Measurements from ENCODE around the gene ATXN2. TPM values are rescaled to one million over a fixed set of nuclear protein-coding genes. Genes with fewer than 3 reads are reported as not detected.
"Not testable (repeated sequence)": the region's sequence is repeated elsewhere in the genome, so short reads cannot be mapped to it uniquely, and the experiment has no call there.

ATXN2 gene
- total RNA-seq, 2 experiments from 2014 or later = 21.9 to 23.7 TPM

GRCh38 chr12:111569363-111570083 lies 29.6 kb downstream of the ATXN2 start:
- no peak for TF ChIP-seq CTCF (IDR thresholded peaks at IDR 0.05)
- Mint-ChIP-seq H3K4me3 (no peak overlapping the region), H3K27ac (no peak overlapping the region), H3K9me3 (no peaks in the 10 kb centered on the region), H3K36me3 (ENCODE audit: low read depth) (no peaks in the 10 kb centered on the region), H3K4me1 (ENCODE audit: low read depth) (peaks cover 38% of the 10 kb centered on the region), H3K27me3 (no peaks in the 10 kb centered on the region)
- intact Hi-C loops (cut with DNase I, micrococcal nuclease) = no loop called here
- DNase-seq = no peak
- H3K9me3 ChIP-seq (ENCODE audit: control insufficient read depth in 1 of 2, insufficient read depth in 1 of 2, low read length in 2 of 2) = no peaks in the 10 kb centered on the region
- H3K4me3 ChIP-seq (ENCODE audit: low read length) = no peak overlapping the region
- POLR2A ChIA-PET = no interaction called here
- no peak overlapping the region for H3K27ac ChIP-seq (ENCODE audit: low read depth in 1 of 2, low read length in 2 of 2)
- CTCF ChIA-PET = no interaction called here
- no peaks in the 10 kb centered on the region for H3K27me3 ChIP-seq (ENCODE audit: control insufficient read depth in 1 of 2, insufficient read depth in 2 of 2, low read length in 2 of 2)
- H3K4me1 ChIP-seq (ENCODE audit: insufficient read depth, low read length) = no peaks in the 10 kb centered on the region
- ATAC-seq (ENCODE audit: poor library complexity) = no peak
- no peaks in the 10 kb centered on the region for H3K36me3 ChIP-seq (ENCODE audit: insufficient read depth, low read length)

DNA sequence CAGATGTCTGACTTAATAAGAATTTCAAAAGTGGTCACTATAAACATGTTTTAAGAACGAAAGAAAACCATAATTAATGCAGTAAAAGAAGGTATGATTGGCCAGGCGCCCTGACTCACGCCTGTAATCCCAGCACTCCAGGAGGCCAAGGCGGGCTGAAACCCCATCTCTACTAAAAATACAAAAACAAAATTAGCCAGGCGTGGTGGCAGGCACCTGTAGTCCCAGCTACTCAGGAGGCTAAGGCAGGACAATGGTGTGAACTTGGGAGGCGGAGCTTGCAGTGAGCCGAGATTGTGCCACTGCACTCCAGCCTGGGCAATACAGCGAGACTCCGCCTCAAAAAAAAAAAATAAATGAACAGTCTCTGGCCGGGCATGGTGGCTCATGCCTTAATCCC lies 38.3 kb downstream of the ATXN2 start:
- intact Hi-C loops (cut with DNase I, micrococcal nuclease); H3K4me3 Mint-ChIP-seq; CTCF ChIA-PET; H3K36me3 Mint-ChIP-seq (ENCODE audit: low read depth); H3K4me1 ChIP-seq (ENCODE audit: insufficient read depth, low read length); H3K9me3 Mint-ChIP-seq; POLR2A ChIA-PET; H3K36me3 ChIP-seq (ENCODE audit: insufficient read depth, low read length); DNase-seq; H3K27me3 Mint-ChIP-seq; H3K9me3 ChIP-seq (ENCODE audit: control insufficient read depth in 1 of 2, insufficient read depth in 1 of 2, low read length in 2 of 2); H3K27ac Mint-ChIP-seq; H3K27me3 ChIP-seq (ENCODE audit: control insufficient read depth in 1 of 2, insufficient read depth in 2 of 2, low read length in 2 of 2); ATAC-seq (ENCODE audit: poor library complexity); H3K4me3 ChIP-seq (ENCODE audit: low read length); H3K27ac ChIP-seq (ENCODE audit: low read depth in 1 of 2, low read length in 2 of 2): not testable (repeated sequence)
- peaks cover 45% of the 10 kb centered on the region for H3K4me1 Mint-ChIP-seq (ENCODE audit: low read depth)

DNA sequence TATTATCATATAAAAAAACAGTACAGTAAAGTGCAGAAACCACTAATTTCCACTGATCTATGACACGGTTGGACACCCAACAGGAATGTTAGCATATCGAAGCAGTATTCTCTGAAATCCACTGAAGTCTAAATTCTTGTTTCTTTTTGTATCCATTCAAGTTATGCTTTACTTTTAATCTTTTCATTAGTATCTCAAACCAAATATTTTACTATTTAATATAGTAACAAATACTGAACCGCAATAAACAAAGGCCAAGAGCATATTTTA lies 41.1 kb downstream of the ATXN2 start:
- no peak overlapping the region for H3K4me3 Mint-ChIP-seq
- Histone ChIP-seq H3K27me3 (ENCODE audit: control insufficient read depth in 1 of 2, insufficient read depth in 2 of 2, low read length in 2 of 2) (no peaks in the 10 kb centered on the region), H3K27ac (ENCODE audit: low read depth in 1 of 2, low read length in 2 of 2) (no peak overlapping the region), H3K4me1 (ENCODE audit: insufficient read depth, low read length) (peaks cover 8% of the 10 kb centered on the region), H3K4me3 (ENCODE audit: low read length) (no peak overlapping the region), H3K36me3 (ENCODE audit: insufficient read depth, low read length) (peaks cover 5% of the 10 kb centered on the region), H3K9me3 (ENCODE audit: control insufficient read depth in 1 of 2, insufficient read depth in 1 of 2, low read length in 2 of 2) (no peaks in the 10 kb centered on the region)
- POLR2A ChIA-PET = no interaction called here
- no peaks in the 10 kb centered on the region for H3K27me3 Mint-ChIP-seq
- intact Hi-C loops (cut with DNase I, micrococcal nuclease) = no loop called here
- TF ChIP-seq CTCF (IDR thresholded peaks at IDR 0.05) = no peak
- no peak overlapping the region for H3K27ac Mint-ChIP-seq
- H3K4me1 Mint-ChIP-seq (ENCODE audit: low read depth) = peaks cover 36% of the 10 kb centered on the region
- CTCF ChIA-PET = no interaction called here
- no peak for ATAC-seq (ENCODE audit: poor library complexity)
- no peak for DNase-seq
- H3K9me3 Mint-ChIP-seq = no peaks in the 10 kb centered on the region
- H3K36me3 Mint-ChIP-seq (ENCODE audit: low read depth) = peaks cover 25% of the 10 kb centered on the region

Data from CD4-positive, alpha-beta T cell (primary cell).